Measurements from ENCODE around the gene BORCS8.

BORCS8 gene

DNA sequence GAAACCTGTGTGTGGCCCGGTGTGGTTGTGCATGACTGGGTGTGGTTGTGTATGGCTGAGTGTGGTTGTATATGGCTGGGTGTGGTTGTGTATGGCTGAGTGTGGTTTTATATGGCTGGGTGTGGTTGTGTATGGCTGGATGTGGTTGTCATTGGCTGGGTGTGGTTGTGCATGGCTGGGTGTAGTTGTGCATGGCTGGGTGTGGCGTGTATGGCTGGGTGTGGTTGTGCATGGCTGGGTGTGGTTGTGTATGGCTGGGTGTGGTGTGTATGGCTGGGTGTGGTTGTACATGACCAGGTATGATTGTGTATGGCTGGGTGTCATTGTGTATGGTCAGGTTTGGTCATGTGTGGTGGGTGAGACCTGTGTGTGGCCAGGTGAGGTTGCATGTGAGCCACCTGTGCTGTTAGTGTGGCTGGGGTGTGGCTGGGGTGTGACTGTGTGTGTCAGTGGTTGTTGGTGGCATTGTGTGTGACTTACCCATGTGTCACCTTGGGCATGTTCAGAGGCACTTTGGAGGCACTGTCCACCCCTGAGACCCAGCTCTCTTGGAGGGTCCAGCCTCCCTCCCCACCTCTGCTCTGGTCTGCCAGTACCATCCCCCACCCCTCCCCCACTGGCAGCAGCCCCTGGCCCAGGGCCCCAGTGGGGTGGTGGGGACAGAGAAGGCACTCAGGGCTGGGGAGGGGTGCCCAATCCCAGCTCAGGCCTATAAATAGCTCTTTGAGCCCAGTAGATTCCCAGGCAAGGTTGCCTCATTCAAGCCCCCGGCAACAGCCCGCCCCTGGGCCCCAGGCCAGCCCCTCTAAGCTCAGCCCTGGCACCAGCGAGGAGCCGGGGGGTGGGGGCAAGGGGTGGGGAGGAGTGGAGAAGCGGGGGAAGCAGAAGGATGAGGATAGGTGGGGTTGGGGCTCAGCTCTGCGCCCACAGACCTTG, 16.0 kb upstream of the BORCS8 start:
- TF ChIP-seq, protein P1, sequence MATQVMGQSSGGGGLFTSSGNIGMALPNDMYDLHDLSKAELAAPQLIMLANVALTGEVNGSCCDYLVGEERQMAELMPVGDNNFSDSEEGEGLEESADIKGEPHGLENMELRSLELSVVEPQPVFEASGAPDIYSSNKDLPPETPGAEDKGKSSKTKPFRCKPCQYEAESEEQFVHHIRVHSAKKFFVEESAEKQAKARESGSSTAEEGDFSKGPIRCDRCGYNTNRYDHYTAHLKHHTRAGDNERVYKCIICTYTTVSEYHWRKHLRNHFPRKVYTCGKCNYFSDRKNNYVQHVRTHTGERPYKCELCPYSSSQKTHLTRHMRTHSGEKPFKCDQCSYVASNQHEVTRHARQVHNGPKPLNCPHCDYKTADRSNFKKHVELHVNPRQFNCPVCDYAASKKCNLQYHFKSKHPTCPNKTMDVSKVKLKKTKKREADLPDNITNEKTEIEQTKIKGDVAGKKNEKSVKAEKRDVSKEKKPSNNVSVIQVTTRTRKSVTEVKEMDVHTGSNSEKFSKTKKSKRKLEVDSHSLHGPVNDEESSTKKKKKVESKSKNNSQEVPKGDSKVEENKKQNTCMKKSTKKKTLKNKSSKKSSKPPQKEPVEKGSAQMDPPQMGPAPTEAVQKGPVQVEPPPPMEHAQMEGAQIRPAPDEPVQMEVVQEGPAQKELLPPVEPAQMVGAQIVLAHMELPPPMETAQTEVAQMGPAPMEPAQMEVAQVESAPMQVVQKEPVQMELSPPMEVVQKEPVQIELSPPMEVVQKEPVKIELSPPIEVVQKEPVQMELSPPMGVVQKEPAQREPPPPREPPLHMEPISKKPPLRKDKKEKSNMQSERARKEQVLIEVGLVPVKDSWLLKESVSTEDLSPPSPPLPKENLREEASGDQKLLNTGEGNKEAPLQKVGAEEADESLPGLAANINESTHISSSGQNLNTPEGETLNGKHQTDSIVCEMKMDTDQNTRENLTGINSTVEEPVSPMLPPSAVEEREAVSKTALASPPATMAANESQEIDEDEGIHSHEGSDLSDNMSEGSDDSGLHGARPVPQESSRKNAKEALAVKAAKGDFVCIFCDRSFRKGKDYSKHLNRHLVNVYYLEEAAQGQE (IDR thresholded peaks at IDR 0.05; ENCODE audit: insufficient replicate concordance, low read depth), result no peak
- no peak for TF ChIP-seq SPI1 (IDR thresholded peaks at IDR 0.05; ENCODE audit: borderline replicate concordance, low read depth)
- TF ChIP-seq POLR2AphosphoS5 (IDR thresholded peaks at IDR 0.05; ENCODE audit: low read depth), result no peak
- TF ChIP-seq, protein P2, sequence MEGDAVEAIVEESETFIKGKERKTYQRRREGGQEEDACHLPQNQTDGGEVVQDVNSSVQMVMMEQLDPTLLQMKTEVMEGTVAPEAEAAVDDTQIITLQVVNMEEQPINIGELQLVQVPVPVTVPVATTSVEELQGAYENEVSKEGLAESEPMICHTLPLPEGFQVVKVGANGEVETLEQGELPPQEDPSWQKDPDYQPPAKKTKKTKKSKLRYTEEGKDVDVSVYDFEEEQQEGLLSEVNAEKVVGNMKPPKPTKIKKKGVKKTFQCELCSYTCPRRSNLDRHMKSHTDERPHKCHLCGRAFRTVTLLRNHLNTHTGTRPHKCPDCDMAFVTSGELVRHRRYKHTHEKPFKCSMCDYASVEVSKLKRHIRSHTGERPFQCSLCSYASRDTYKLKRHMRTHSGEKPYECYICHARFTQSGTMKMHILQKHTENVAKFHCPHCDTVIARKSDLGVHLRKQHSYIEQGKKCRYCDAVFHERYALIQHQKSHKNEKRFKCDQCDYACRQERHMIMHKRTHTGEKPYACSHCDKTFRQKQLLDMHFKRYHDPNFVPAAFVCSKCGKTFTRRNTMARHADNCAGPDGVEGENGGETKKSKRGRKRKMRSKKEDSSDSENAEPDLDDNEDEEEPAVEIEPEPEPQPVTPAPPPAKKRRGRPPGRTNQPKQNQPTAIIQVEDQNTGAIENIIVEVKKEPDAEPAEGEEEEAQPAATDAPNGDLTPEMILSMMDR (IDR thresholded peaks at IDR 0.05; ENCODE audit: insufficient read depth, low read length), result no peak
- no peak for TF ChIP-seq GABPA (IDR thresholded peaks at IDR 0.05; ENCODE audit: low read depth)
- H3K27me3 ChIP-seq (ENCODE audit: insufficient read depth, poor library complexity, severe bottlenecking), result peaks cover 14% of the 10 kb centered on the region
- no peak overlapping the region for H3K27ac ChIP-seq (replicated peaks)
- no peak overlapping the region for H3K4me3 ChIP-seq (replicated peaks; ENCODE audit: insufficient read depth, low read length)
- DNase-seq (ENCODE audit: low read depth in 1 of 2, low spot score in 1 of 2), result no peak

DNA sequence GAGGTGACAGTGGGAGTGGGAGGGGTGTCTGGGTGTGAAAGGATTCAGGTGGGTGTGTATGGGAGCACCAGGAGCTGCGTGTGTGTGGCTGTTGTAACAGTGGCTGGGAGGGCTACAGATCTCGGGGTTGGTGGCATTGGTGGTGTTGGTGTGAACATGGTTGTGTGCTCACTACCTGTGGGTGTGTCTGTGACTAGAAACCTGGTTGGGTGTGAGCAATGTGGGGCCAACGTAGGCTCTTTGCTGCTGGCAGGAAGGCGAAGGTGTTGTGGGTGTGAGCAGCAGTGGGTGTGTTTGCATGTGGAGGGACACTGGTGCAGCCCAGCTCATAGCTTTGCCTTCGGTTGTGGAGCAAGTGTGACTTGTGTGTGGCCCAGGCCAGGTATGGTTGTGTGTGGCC, 15.0 kb upstream of the BORCS8 start:
- no peak for DNase-seq (ENCODE audit: low read depth in 1 of 2, low spot score in 1 of 2)
- H3K4me3 ChIP-seq (replicated peaks; ENCODE audit: insufficient read depth, low read length), result no peak overlapping the region
- H3K27me3 ChIP-seq (ENCODE audit: insufficient read depth, poor library complexity, severe bottlenecking), result peaks cover 6% of the 10 kb centered on the region
- no peak overlapping the region for H3K27ac ChIP-seq (replicated peaks)
- TF ChIP-seq, protein P1 (IDR thresholded peaks at IDR 0.05; ENCODE audit: insufficient replicate concordance, low read depth), result no peak
- TF ChIP-seq, protein P2 (IDR thresholded peaks at IDR 0.05; ENCODE audit: insufficient read depth, low read length), result no peak
- TF ChIP-seq POLR2AphosphoS5 (IDR thresholded peaks at IDR 0.05; ENCODE audit: low read depth) (no peak), SPI1 (IDR thresholded peaks at IDR 0.05; ENCODE audit: borderline replicate concordance, low read depth) (no peak), GABPA (IDR thresholded peaks at IDR 0.05; ENCODE audit: low read depth) (no peak)

DNA sequence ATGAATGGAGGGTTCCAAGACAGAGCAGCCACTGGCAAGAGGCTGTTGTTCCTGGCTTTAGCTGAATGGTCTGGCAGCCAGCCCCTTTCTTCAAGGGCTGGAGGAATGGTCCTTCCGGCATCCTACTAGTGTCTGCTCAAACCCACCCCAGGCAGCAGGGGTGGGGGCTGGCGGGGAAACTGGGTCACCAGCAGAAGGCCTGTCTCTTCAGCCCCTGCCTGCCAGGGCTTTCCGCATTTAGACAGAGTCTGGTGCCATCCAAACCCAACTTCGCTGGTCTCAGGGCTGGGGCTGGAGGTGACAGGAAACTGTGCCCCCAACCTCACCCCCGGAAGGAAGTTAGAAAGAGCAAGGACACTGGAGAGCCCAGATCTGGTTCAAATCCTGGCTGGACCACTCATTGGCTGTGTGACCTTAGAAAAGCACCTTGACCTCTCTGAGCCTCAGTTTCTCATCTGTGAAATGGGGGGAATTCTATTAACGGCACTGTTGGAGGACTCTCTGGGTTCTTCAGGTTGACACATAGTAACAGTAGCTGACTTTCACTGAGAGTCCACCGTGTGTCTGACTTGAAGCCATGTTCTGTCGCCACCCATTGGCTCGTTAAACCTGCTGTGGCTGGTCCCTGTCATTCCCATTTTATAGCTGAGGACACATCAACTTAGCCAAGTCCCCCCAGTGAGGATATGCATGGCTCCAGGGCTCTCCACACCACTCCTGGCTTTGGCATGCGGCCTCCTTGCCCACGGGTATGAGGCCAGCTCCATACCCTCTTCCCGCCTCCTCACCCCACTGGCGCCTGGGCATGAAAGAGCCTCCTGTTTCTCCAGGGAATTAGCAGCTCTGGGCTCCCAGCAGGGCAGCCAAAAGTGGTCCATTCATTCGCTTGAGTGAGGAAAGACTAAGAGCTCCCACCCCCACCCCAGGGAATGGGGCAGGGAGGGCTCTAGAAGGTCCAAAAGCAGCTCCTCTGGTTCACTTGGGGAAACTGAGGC, 13.8 kb upstream of the BORCS8 start:
- Histone ChIP-seq H3K27ac (replicated peaks) (no peak overlapping the region), H3K4me3 (replicated peaks; ENCODE audit: insufficient read depth, low read length) (no peak overlapping the region), H3K27me3 (ENCODE audit: insufficient read depth, poor library complexity, severe bottlenecking) (no peaks in the 10 kb centered on the region)
- DNase-seq (ENCODE audit: low read depth in 1 of 2, low spot score in 1 of 2), result no peak
- TF ChIP-seq SPI1 (IDR thresholded peaks at IDR 0.05; ENCODE audit: borderline replicate concordance, low read depth) (no peak), GABPA (IDR thresholded peaks at IDR 0.05; ENCODE audit: low read depth) (no peak), POLR2AphosphoS5 (IDR thresholded peaks at IDR 0.05; ENCODE audit: low read depth) (no peak)
- TF ChIP-seq, protein P1 (IDR thresholded peaks at IDR 0.05; ENCODE audit: insufficient replicate concordance, low read depth), result no peak
- TF ChIP-seq, protein P2 (IDR thresholded peaks at IDR 0.05; ENCODE audit: insufficient read depth, low read length), result no peak

Data from HL-60 (cell line).